Natural killer cell (primary cell): ENCODE data around the gene SRPK2. TPM values are rescaled to one million over a fixed set of nuclear protein-coding genes. Genes with fewer than 3 reads are reported as not detected.
"Not testable (repeated sequence)": the region's sequence is repeated elsewhere in the genome, so short reads cannot be mapped to it uniquely, and the experiment has no call there.

Experiments used
- ATAC-seq, 3 donors: fragments of 150-1000 bp in 2 of 3; fragments of 200-7000 bp in 1 of 3; cut with Tn5 transposase; 1 replicate in 1 of 3; 2 replicates in 2 of 3; pipeline ENCODE4 v1.10.0; 2021; ENCODE audit warnings: mild to moderate bottlenecking in 2 of 3, moderate library complexity in 2 of 3
- DNase-seq, 2 donors: peaks; one replicate each; pipeline versions ENCODE4 v3.0.0 to v3.0.0-alpha.2; 2013 to 2021; ENCODE audit warnings: mixed read lengths in 1 of 2
- H3K27ac ChIP-seq: one replicate; pipeline ENCODE4 v1.5.1; 2013; ENCODE audit warnings: mild to moderate bottlenecking, low read length
- H3K27me3 ChIP-seq: one replicate; pipeline ENCODE4 v1.6.1; 2013; ENCODE audit warnings: low read length; ENCODE audit not compliant: control insufficient read depth, insufficient read depth
- H3K36me3 ChIP-seq: one replicate; pipeline ENCODE4 v1.6.1; 2013; ENCODE audit warnings: low read length; ENCODE audit not compliant: control insufficient read depth, insufficient read depth
- H3K4me1 ChIP-seq: one replicate; pipeline ENCODE4 v1.6.1; 2013; ENCODE audit warnings: low read length; ENCODE audit not compliant: control insufficient read depth, insufficient read depth
- H3K4me3 ChIP-seq: one replicate; pipeline ENCODE4 v1.5.1; 2013; ENCODE audit warnings: low read length
- H3K9me3 ChIP-seq: one replicate; pipeline ENCODE4 v1.6.1; 2013; ENCODE audit warnings: low read length; ENCODE audit not compliant: control insufficient read depth, insufficient read depth
- H3K27ac Mint-ChIP-seq, 2 donors: one replicate each; pipeline ENCODE4 v1.8.0; 2022; ENCODE audit warnings: mild to moderate bottlenecking in 2 of 2, mixed read lengths in 2 of 2, moderate library complexity in 1 of 2
- H3K27me3 Mint-ChIP-seq, 2 donors: one replicate each; pipeline ENCODE4 v1.8.0; 2022; ENCODE audit warnings: low read depth in 2 of 2, mixed read lengths in 2 of 2
- H3K36me3 Mint-ChIP-seq: one replicate; pipeline ENCODE4 v1.8.0; 2022; ENCODE audit warnings: mixed read lengths
- H3K4me1 Mint-ChIP-seq, 2 donors: one replicate each; pipeline ENCODE4 v1.8.0; 2022; ENCODE audit warnings: mixed read lengths in 2 of 2
- H3K4me3 Mint-ChIP-seq: one replicate; pipeline ENCODE4 v1.8.0; 2022; ENCODE audit warnings: mild to moderate bottlenecking, moderate library complexity, mixed read lengths
- H3K9me3 Mint-ChIP-seq, 2 donors: one replicate each; pipeline ENCODE4 v1.8.0; 2022; ENCODE audit warnings: mixed read lengths in 2 of 2
- WGBS: methylation state at CpG from one replicate; pipeline ENCODE4 v1.1.7; 2013; ENCODE audit warnings: missing lambda C conversion rate; ENCODE audit not compliant: insufficient coverage; 5-methylcytosine and 5-hydroxymethylcytosine counted together
- intact Hi-C: fragments of 100-400 bp; cut with micrococcal nuclease; formaldehyde crosslinking; loops from one replicate; pipeline ENCODE4 v1.14.2; 2022
- total RNA-seq, 4 donors: library from RNA; stranded (reverse); fragments of 120-200 nt in 1 of 4; gene quantifications; one replicate each; pipeline versions ENCODE4 v1.2.3 to v1.2.4, GENCODE V29; 2013 to 2022
- TF ChIP-seq, protein P1 (sequence below): fragments of 200-600 bp; IDR thresholded peaks from one replicate; pipeline ENCODE4 v1.8.0; 2022; ENCODE audit warnings: antibody characterized with exemption

SRPK2 gene
- 100 to 1,000 TPM; 103 to 121 (median 108) TPM for total RNA-seq
- total RNA-seq (2013) = 92.9 TPM

- 0% methylated on average over 111 of the region's 113 CpGs for WGBS
- intact Hi-C loops = no loop called here
- TF ChIP-seq, protein P1, sequence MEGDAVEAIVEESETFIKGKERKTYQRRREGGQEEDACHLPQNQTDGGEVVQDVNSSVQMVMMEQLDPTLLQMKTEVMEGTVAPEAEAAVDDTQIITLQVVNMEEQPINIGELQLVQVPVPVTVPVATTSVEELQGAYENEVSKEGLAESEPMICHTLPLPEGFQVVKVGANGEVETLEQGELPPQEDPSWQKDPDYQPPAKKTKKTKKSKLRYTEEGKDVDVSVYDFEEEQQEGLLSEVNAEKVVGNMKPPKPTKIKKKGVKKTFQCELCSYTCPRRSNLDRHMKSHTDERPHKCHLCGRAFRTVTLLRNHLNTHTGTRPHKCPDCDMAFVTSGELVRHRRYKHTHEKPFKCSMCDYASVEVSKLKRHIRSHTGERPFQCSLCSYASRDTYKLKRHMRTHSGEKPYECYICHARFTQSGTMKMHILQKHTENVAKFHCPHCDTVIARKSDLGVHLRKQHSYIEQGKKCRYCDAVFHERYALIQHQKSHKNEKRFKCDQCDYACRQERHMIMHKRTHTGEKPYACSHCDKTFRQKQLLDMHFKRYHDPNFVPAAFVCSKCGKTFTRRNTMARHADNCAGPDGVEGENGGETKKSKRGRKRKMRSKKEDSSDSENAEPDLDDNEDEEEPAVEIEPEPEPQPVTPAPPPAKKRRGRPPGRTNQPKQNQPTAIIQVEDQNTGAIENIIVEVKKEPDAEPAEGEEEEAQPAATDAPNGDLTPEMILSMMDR = no peak
Observed at GRCh38 chr7:105388356-105389087, at the start of gene SRPK2. SRPK2 (minus strand) TSS chr7:105388921.

DNA sequence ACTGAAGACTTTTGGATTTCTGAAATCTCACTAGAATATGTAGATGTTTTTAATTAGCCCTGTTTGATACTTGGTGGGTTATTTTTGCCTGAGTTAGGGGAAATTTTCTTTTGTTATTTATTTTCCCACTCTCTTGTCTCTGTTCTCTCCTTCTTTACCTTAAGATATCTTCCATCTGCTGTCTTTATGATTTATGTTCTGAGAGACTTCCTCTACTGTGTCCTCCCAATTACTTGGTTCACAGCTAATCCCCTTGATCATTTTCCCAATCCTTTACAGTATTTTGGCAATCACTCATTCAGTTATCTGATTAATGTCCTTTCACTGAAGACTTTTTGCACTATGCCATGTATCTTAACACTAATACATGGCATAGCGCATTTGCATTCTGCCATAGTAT lies 49.5 kb upstream of the SRPK2 start:
- ATAC-seq (no peak), DNase-seq (no peak)
- Mint-ChIP-seq H3K9me3 (no peaks in the 10 kb centered on the region), H3K4me3 (no peak overlapping the region), H3K36me3 (no peaks in the 10 kb centered on the region), H3K27ac (no peak overlapping the region), H3K4me1 (no peaks in the 10 kb centered on the region), H3K27me3 (no peaks in the 10 kb centered on the region)
- no peak overlapping the region for H3K4me3 ChIP-seq
- H3K4me1 ChIP-seq = no peaks in the 10 kb centered on the region
- TF ChIP-seq, protein P1 = no peak
- H3K27ac ChIP-seq = no peak overlapping the region
- intact Hi-C loops = no loop called here
- WGBS = 100% methylated on average over 1 of the region's 1 CpG
- H3K27me3 ChIP-seq = no peaks in the 10 kb centered on the region
- H3K36me3 ChIP-seq = no peaks in the 10 kb centered on the region
- H3K9me3 ChIP-seq = no peaks in the 10 kb centered on the region

More at GRCh38 chr7:105388356-105389087, at the start of gene SRPK2:
- H3K9me3 Mint-ChIP-seq = no peaks in the 10 kb centered on the region
- H3K36me3 Mint-ChIP-seq = no peaks in the 10 kb centered on the region
- H3K27me3 Mint-ChIP-seq = no peaks in the 10 kb centered on the region
- peak within 1 kb of the TSS; percentile 97 for H3K4me3 Mint-ChIP-seq
- H3K27ac ChIP-seq = peak within 1 kb of the TSS; percentile 45
- DNase-seq (peak; percentile 65 to 78), ATAC-seq (peak; percentile 76 to 78 (median 78))
- peak within 1 kb of the TSS; percentile 86 to 96 for H3K27ac Mint-ChIP-seq
- H3K36me3 ChIP-seq = no peaks in the 10 kb centered on the region
- peaks cover 13% of the 10 kb centered on the region for H3K4me1 ChIP-seq
- H3K9me3 ChIP-seq = no peaks in the 10 kb centered on the region
- H3K4me3 ChIP-seq = peak within 1 kb of the TSS; percentile 74
- H3K27me3 ChIP-seq = no peaks in the 10 kb centered on the region
- H3K4me1 Mint-ChIP-seq = peaks cover 36 to 37% of the 10 kb centered on the region in 2 donors

- WGBS = 82% methylated on average over 4 of the region's 6 CpGs
- H3K27me3 Mint-ChIP-seq, intact Hi-C loops, H3K27ac Mint-ChIP-seq, H3K36me3 ChIP-seq, H3K4me3 ChIP-seq, ATAC-seq, H3K4me1 ChIP-seq, H3K9me3 Mint-ChIP-seq, H3K9me3 ChIP-seq, H3K36me3 Mint-ChIP-seq, H3K4me1 Mint-ChIP-seq, DNase-seq, H3K27ac ChIP-seq, H3K4me3 Mint-ChIP-seq, H3K27me3 ChIP-seq: not testable (repeated sequence)
Observed at GRCh38 chr7:105437356-105437755, 48.6 kb upstream of the SRPK2 start.

- Mint-ChIP-seq H3K27me3 (no peaks in the 10 kb centered on the region), H3K9me3 (no peaks in the 10 kb centered on the region), H3K4me3 (no peak overlapping the region), H3K4me1 (no peaks in the 10 kb centered on the region), H3K36me3 (no peaks in the 10 kb centered on the region), H3K27ac (no peak overlapping the region)
- H3K27me3 ChIP-seq = no peaks in the 10 kb centered on the region
- intact Hi-C loops = loop anchor here (1.0 kb wide), 3 partner anchors 277 to 507 kb away; no protein-coding TSS in a partner anchor
- DNase-seq (peak; percentile 19 to 79), ATAC-seq (peak; percentile 44 to 75 (median 58))
- H3K36me3 ChIP-seq = no peaks in the 10 kb centered on the region
- WGBS = 52% methylated on average over 2 of the region's 4 CpGs
- H3K4me1 ChIP-seq = no peaks in the 10 kb centered on the region
- H3K4me3 ChIP-seq = no peak overlapping the region
- H3K27ac ChIP-seq = no peak overlapping the region
- TF ChIP-seq, protein P1 = peak; percentile 57
- H3K9me3 ChIP-seq = no peaks in the 10 kb centered on the region
Observed at GRCh38 chr7:105429746-105430612, 41.3 kb upstream of the SRPK2 start.
